BLaER1 treated with 17β-estradiol and CSF1 and Interleukin-3, amounts not matched to agents 10 nM and 100 nM (cell line): Measurements from ENCODE around the gene LRRC3.

Experiments
- H3K27ac ChIP-seq, 11 experiments: shearing (Covaris generic); formaldehyde crosslinking; 2 replicates each; pipeline ENCODE4 v1.8.1; 2022
- H3K27me3 ChIP-seq, 11 experiments: shearing (Covaris generic); formaldehyde crosslinking; 2 replicates each; pipeline ENCODE4 v1.8.1; 2022
- H3K36me3 ChIP-seq, 11 experiments: shearing (Covaris generic); formaldehyde crosslinking; 2 replicates each; pipeline ENCODE4 v1.8.1; 2022
- H3K4me1 ChIP-seq, 10 experiments: shearing (Covaris generic); formaldehyde crosslinking; 2 replicates each; pipeline ENCODE4 v1.8.1; 2022
- H3K4me2 ChIP-seq, 11 experiments: shearing (Covaris generic); formaldehyde crosslinking; 2 replicates each; pipeline ENCODE4 v1.8.1; 2022
- H3K4me3 ChIP-seq, 10 experiments: shearing (Covaris generic); formaldehyde crosslinking; 2 replicates each; pipeline ENCODE4 v1.8.1; 2022
- H3K9ac ChIP-seq, 11 experiments: shearing (Covaris generic); formaldehyde crosslinking; 2 replicates each; pipeline ENCODE4 v1.8.1; 2022
- H3K9me3 ChIP-seq, 11 experiments: shearing (Covaris generic); formaldehyde crosslinking; replicated peaks in 1 of 11; 2 replicates each; pipeline ENCODE4 v1.8.1; 2022
- H4K20me1 ChIP-seq, 11 experiments: shearing (Covaris generic); formaldehyde crosslinking; 2 replicates each; pipeline ENCODE4 v1.8.1; 2022
- Cebpa-rat ChIP-seq, 11 experiments: shearing (Covaris generic); IDR thresholded peaks; 2 replicates each; pipeline ENCODE4 v1.8.1; 2022

The LRRC3 gene

GRCh38 chr21:44426663-44427191, 28.6 kb upstream of the LRRC3 start:
- Histone ChIP-seq H3K9ac (peak overlapping the region; percentile 57 to 83 (median 66); a peak in 20 of 22 replicates), H3K4me1 (peaks cover 49 to 66% (median 60%) of the 10 kb centered on the region in 10 experiments), H4K20me1 (peaks cover 6 to 63% (median 38%) of the 10 kb centered on the region in 11 experiments; a peak in 19 of 22 replicates), H3K36me3 (peaks cover 41 to 93% (median 71%) of the 10 kb centered on the region in 11 experiments), H3K27me3 (no peaks in the 10 kb centered on the region; a peak in 1 of 22 replicates), H3K4me3 (peak overlapping the region in 9 of 10 experiments; percentile 40 to 62 (median 55); a peak in 17 of 20 replicates), H3K27ac (peak overlapping the region; percentile 11 to 88 (median 74); a peak in 20 of 22 replicates), H3K9me3 (peaks cover 28 to 40% (median 34%) of the 10 kb centered on the region in 11 experiments), H3K4me2 (peak overlapping the region; percentile 81 to 99 (median 92))
- TF ChIP-seq Cebpa-rat (IDR thresholded peaks at IDR 0.05), result no peak

DNA sequence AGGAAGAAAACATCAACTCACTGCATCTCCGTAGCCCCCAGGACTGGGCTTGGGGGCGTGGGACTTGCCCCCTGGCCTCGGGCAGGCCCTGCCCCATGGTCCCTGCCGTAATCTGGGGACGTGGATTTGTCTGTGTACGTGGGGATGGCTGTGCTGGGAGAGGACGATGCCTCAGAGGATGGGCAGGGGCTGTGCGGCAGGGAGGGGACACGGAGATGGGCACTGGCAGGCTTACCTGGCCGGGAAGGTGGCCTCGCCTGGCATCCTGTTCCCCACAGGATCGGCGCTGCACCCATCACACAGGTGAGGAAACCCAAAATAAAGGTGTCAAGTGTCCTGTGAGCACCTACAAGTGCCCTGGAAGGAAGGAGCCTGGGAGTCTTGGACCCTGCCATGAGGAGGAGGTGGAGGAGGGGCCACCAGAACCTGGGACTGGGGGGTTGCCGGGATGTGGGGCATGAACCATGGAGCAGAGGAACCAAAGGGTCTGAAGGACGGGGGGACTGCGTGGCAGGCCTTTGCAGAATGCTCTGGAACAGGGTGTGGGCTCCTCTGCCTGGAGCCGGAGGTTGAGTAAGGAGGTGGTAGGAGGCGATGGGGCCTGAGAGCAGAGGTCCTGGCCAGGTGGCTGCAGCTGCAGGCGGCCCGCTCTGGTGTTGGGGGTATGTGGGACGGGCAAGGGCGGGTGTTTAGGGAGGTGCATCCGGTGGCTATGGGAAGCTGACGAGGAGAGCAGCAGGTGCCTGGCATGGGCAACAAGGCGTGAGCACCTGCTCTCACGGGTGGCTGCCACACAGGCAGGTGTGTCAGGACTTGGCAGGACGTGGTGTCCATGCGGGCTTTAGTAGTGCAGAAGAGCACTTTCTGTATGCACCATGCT, 27.8 kb upstream of the LRRC3 start:
- peak overlapping the region in 9 of 11 experiments; percentile 83 to 99 (median 96); a peak in 17 of 22 replicates for H3K4me2 ChIP-seq
- H3K9ac ChIP-seq, result peak overlapping the region in 8 of 11 experiments; percentile 61 to 83 (median 74); a peak in 11 of 22 replicates
- H3K27me3 ChIP-seq, result no peaks in the 10 kb centered on the region; a peak in 1 of 22 replicates
- peak overlapping the region in 9 of 11 experiments; percentile 46 to 88 (median 74); a peak in 15 of 22 replicates for H3K27ac ChIP-seq
- TF ChIP-seq Cebpa-rat (IDR thresholded peaks at IDR 0.05), result no peak
- peaks cover 46 to 93% (median 75%) of the 10 kb centered on the region in 11 experiments for H3K36me3 ChIP-seq
- peak overlapping the region in 7 of 10 experiments; percentile 23 to 60 (median 55); a peak in 9 of 20 replicates for H3K4me3 ChIP-seq
- peaks cover 4 to 63% (median 38%) of the 10 kb centered on the region in 11 experiments; a peak in 20 of 22 replicates for H4K20me1 ChIP-seq
- peaks cover 28 to 40% (median 34%) of the 10 kb centered on the region in 11 experiments for H3K9me3 ChIP-seq
- H3K4me1 ChIP-seq, result peaks cover 41 to 66% (median 55%) of the 10 kb centered on the region in 10 experiments

DNA sequence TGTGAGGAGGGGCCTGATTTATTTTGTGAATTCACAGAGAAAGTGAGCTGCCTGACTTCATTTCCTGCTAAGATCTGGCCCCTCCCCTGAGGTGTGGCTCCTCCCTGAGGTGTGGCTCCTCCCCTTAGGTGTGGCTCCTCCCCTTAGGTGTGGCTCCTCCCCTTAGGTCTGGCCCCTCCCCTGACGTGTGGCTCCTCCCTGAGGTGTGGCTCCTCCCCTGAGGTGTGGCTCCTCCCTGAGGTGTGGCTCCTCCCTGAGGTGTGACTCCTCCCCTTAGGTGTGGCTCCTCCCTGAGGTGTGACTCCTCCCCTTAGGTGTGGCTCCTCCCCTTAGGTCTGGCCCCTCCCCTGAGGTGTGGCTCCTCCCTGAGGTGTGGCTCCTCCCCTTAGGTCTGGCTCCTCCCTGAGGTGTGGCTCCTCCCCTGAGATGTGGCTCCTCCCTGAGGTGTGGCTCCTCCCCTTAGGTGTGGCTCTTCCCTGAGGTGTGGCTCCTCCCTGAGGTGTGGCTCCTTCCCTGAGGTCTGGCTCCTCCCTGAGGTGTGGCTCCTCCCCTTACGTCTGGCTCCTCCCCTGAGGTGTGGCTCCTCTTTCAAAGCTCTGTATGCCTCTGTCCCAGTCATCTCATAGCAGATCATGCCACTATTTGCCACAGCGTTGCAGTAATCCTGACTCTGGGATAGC, 26.9 kb upstream of the LRRC3 start:
- peak overlapping the region in 2 of 10 experiments; percentile 12 to 47; a peak in 2 of 20 replicates for H3K4me3 ChIP-seq
- peaks cover 35 to 68% (median 57%) of the 10 kb centered on the region in 10 experiments for H3K4me1 ChIP-seq
- no peak overlapping the region for H3K4me2 ChIP-seq
- no peak overlapping the region for H3K9ac ChIP-seq
- no peaks in the 10 kb centered on the region; a peak in 1 of 22 replicates for H3K27me3 ChIP-seq
- no peak for TF ChIP-seq Cebpa-rat (IDR thresholded peaks at IDR 0.05)
- H4K20me1 ChIP-seq, result peaks cover 4 to 66% (median 42%) of the 10 kb centered on the region in 11 experiments; a peak in 21 of 22 replicates
- H3K27ac ChIP-seq, result no peak overlapping the region
- peaks cover 28 to 40% (median 34%) of the 10 kb centered on the region in 11 experiments for H3K9me3 ChIP-seq
- H3K36me3 ChIP-seq, result peaks cover 54 to 100% (median 80%) of the 10 kb centered on the region in 11 experiments

- no peak overlapping the region for H3K4me3 ChIP-seq
- H3K36me3 ChIP-seq, result peaks cover 60 to 100% (median 82%) of the 10 kb centered on the region in 11 experiments
- H3K27me3 ChIP-seq, result no peaks in the 10 kb centered on the region; a peak in 1 of 22 replicates
- no peak for TF ChIP-seq Cebpa-rat (IDR thresholded peaks at IDR 0.05)
- H4K20me1 ChIP-seq, result peaks cover 4 to 66% (median 44%) of the 10 kb centered on the region in 11 experiments; a peak in 21 of 22 replicates
- H3K27ac ChIP-seq, result no peak overlapping the region
- peaks cover 20 to 68% (median 56%) of the 10 kb centered on the region in 10 experiments for H3K4me1 ChIP-seq
- no peak overlapping the region for H3K9ac ChIP-seq
- H3K4me2 ChIP-seq, result no peak overlapping the region
- H3K9me3 ChIP-seq, result peaks cover 28 to 40% (median 34%) of the 10 kb centered on the region in 11 experiments
These were observed 25.4 kb upstream of the LRRC3 start for GRCh38 chr21:44429894-44430293.

DNA sequence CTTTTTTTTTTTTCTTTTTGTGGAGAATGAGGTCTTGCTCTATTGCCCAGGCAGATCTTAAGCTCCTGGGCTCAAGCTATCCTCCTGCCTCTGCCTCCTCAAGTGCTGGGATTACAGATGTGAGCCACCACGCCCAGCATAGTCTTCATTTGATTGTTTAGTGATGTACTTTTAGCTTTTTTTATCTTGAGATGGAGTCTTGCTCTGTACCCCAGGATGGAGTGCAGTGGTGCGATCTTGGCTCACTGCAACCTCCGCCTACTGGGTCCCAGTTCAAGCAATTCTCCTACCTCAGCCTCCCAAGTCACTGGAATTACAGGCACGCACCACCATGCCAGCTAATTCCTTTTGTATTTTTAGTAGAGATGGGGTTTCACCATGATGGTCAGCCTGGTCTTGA, 24.0 kb upstream of the LRRC3 start:
- Histone ChIP-seq H3K9ac (no peak overlapping the region), H3K27ac (no peak overlapping the region), H3K9me3 (peaks cover 28 to 40% (median 34%) of the 10 kb centered on the region in 11 experiments), H3K36me3 (peaks cover 74 to 100% (median 92%) of the 10 kb centered on the region in 11 experiments), H3K4me3 (no peak overlapping the region), H4K20me1 (peaks cover 18 to 66% (median 52%) of the 10 kb centered on the region in 11 experiments), H3K4me1 (peaks cover 6 to 68% (median 54%) of the 10 kb centered on the region in 10 experiments), H3K27me3 (no peaks in the 10 kb centered on the region; a peak in 1 of 22 replicates), H3K4me2 (no peak overlapping the region)
- TF ChIP-seq Cebpa-rat (IDR thresholded peaks at IDR 0.05), result no peak

DNA sequence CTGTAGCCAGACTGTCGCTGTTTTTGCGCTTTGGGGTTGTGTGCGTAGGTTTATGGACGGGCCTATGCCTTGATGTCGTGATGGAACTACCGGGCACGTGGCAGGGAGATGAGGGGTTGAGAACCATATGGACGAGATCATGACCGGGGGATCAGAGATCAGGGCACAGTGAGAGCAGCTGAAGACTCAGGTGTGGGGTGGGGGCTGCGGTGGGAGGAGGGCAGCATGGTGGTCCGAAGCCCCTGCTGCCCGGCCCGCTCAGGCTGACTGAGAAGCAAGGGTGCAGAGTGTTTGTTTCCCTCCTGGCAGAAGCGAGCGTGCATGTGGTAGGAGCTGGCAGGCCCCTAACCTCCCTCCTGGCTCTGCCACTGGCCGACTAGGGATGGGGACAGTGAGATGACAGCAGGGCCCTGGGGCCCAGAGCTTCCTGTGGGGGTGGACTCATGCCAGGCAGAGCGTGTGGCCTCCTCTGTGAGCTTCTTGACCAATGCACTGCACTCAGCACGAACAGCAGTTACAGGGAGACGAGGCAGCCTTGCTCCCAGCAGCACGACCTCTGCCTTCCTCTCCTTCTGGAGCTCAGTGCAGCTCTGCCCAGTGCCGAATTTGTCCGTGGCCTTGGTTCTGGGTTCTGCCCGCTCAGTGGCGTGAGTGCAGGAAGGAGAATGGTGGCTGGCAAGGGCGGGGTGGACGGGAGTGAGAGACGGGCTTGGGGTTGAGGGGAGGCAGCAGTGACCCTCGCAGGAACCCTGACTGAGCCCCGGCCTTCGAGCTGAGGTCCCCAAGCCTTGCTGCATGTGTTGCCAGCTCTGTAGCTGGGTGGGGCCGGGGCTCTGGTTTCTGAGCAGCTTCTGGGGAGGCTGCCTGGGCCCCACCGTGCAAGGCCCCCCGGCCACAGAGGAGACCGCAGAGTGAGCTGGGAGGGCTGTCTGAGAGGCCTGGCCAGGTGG, 22.2 kb upstream of the LRRC3 start:
- Histone ChIP-seq H3K4me3 (no peak overlapping the region), H3K9ac (peak overlapping the region in 4 of 11 experiments; percentile 2 to 40 (median 24); a peak in 6 of 22 replicates), H3K27ac (no peak overlapping the region), H4K20me1 (peaks cover 31 to 75% (median 70%) of the 10 kb centered on the region in 11 experiments), H3K27me3 (no peaks in the 10 kb centered on the region), H3K9me3 (peaks cover 20 to 24% (median 23%) of the 10 kb centered on the region in 11 experiments), H3K4me1 (peaks cover 0 to 54% (median 44%) of the 10 kb centered on the region in 10 experiments; a peak in 17 of 20 replicates), H3K36me3 (peaks cover 79 to 100% (median 92%) of the 10 kb centered on the region in 11 experiments), H3K4me2 (peak overlapping the region in 6 of 11 experiments; percentile 7 to 74 (median 32); a peak in 8 of 22 replicates)
- TF ChIP-seq Cebpa-rat (IDR thresholded peaks at IDR 0.05), result no peak

DNA sequence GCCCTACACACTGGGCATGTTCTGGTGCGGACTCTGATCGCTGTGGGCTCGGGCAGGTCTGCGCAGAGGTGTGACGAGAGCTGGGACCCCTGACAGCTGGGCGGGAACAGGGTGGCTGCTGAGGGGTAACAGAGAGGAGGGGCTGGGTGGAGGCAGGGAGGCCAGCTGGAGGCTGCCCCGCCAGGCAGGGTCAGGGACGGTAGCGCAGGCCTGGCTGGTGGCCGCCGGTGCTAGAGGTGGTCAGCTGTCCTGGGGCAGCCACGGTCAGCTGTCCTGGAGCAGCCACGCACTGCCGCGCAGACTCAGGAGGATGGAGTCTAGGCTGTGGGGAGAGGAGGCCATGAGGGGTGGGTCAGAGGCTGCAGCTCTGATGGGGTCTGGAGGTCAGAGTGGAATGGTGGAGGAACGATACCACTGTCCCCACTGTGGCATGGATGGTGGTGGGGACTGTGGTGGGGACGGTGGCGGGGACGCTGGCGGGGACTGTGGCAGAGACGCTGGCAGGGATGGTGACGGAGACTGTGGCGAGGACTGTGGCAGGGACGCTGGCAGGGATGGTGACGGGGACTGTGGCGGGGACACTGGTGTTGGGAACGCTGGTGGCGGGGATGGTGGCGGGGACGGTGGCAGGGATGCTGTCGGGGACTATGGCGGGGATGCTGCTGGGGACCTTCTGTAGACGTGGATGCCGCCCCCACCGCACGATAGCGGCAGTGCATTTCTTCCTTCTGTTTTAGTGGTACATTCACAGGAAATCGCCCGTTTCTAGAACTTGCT, 21.3 kb upstream of the LRRC3 start:
- Histone ChIP-seq H3K4me3 (no peak overlapping the region), H3K36me3 (peaks cover 87 to 100% (median 93%) of the 10 kb centered on the region in 11 experiments), H4K20me1 (peaks cover 33 to 83% (median 79%) of the 10 kb centered on the region in 11 experiments), H3K4me2 (peak overlapping the region in 7 of 11 experiments; percentile 10 to 74 (median 44); a peak in 10 of 22 replicates), H3K27ac (no peak overlapping the region), H3K9me3 (peaks cover 12 to 17% (median 14%) of the 10 kb centered on the region in 11 experiments), H3K9ac (peak overlapping the region in 4 of 11 experiments; percentile 2 to 27 (median 24); a peak in 2 of 22 replicates), H3K27me3 (no peaks in the 10 kb centered on the region), H3K4me1 (peaks cover 0 to 58% (median 44%) of the 10 kb centered on the region in 10 experiments; a peak in 17 of 20 replicates)
- no peak for TF ChIP-seq Cebpa-rat (IDR thresholded peaks at IDR 0.05)
